CD4-positive, alpha-beta T cell treated with Interleukin-12 subunit alpha and Interleukin-12 subunit beta, for 1 hour (primary cell): ENCODE results near the gene THSD7A.

Experiments
- DNase-seq: peaks from one replicate; pipeline ENCODE4 v3.0.0-alpha.2; 2020

Gene THSD7A

DNA sequence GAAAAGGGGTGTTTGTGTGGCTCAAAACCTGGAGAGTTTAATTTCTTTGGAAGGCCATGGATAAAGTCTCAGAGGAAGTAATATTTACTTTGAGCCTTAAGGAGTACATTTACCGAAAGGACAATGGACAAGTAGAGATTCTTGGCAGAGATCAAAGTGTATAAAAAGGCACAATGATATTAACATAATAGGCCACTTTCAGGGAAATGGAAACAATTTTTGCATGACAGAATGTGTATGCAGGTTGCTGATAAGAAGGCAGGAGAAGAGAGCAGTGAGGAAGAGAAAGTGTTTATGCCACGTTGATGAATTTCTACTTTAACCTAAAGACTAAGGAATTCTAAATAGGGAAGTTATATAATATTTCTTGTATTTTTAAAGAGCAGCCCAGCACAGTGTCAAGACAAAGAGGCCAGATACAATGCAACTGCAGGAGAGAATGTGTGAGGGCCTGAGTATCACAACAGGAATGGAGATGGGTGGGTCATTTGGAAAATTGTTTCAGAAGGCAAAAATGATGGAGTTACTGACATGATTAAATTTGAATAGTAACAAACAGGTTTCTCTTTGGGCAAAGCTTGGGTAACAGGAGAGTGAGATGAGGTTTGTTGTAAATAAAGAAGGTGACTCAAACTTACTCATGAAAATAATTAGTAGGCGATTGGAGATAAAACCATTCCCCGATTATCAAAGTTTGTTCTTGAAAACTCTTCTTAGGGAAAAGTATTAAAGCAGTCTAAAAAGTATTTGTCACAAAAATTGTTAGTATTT is 84.1 kb downstream of the THSD7A start:
- DNase-seq, result no peak

- no peak for DNase-seq
These were observed 85.4 kb downstream of the THSD7A start for GRCh38 chr7:11746591-11746990.

- no peak for DNase-seq
These were observed 88.5 kb downstream of the THSD7A start for GRCh38 chr7:11743548-11743947.

- no peak for DNase-seq
These were observed 89.0 kb downstream of the THSD7A start for GRCh38 chr7:11743016-11743415.

DNA sequence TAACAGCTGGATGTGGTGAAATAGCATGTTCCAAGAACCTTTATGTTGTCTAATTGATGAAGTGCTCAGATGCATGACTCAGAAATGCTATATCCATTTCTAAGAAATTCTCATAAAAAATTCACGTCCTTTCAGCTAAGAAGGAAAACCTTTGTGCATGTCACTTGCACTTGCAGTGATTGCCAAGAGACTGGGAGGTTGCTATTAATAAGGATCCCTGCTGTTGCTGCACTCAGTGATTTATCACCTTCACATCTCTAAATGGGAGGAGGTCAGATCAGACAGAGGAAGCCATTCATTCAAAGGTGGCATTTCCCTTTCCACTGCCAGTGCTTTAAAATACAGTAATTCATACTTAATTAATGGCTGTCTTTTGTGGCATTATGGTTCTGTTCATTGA is 89.5 kb downstream of the THSD7A start:
- no peak for DNase-seq

DNA sequence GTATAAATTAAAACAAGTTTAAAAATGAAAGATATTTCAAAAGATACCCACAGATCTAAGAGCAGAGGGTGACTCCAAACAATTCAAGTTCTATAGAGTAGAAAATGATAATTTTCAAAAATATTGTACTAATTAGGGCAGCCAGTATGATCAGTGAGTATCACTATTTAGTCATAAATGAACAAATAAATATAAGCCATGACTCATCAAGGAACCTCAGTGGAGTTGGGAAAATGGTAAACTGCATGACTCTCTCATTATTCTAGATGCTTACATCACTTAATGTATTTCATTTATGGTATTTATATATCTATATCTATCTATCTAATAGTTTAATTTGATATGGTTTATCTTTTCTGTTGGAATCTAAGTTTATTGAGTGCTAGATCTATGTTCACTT is 94.3 kb downstream of the THSD7A start:
- DNase-seq, result no peak

- no peak for DNase-seq
These were observed 99.8 kb downstream of the THSD7A start for GRCh38 chr7:11732207-11732606.

DNA sequence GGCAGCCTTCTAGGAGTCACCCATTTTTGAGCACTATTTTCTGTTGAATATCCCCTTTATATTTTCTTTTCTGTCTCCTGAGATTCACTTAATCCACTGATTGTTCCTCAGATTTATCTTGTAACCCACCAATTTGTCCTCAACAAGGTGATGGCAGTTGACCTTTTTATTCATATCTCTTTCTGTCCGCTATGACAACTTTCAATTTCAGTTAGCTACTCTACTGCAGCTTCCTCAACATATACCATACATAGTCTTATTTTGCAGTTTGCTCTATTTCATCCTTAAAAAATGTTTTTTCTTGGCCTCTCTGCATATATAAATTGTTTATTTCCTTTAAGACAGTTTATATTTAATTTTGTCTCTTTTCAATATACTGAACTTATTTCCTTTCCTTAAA is 101.3 kb downstream of the THSD7A start:
- DNase-seq, result no peak

GRCh38 chr7:11727864-11728263 is 104.1 kb downstream of the THSD7A start:
- no peak for DNase-seq

DNA sequence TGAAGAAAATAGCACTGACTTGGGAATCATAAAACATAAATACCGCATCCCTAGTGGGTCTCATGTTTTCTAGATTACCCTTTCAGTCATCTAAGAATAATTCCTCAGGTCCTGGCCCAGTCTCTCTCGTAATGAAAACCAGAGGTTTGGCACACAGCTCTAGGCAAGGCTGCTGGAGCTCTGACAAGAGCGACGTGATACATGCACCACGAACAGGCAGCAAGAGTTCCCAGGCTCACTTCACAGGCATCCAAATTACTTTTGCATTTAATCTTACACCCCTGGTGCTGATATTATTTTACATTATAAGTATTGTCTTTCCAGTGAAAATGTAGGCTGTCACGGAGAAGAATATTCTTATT is 105.2 kb downstream of the THSD7A start:
- no peak for DNase-seq

DNA sequence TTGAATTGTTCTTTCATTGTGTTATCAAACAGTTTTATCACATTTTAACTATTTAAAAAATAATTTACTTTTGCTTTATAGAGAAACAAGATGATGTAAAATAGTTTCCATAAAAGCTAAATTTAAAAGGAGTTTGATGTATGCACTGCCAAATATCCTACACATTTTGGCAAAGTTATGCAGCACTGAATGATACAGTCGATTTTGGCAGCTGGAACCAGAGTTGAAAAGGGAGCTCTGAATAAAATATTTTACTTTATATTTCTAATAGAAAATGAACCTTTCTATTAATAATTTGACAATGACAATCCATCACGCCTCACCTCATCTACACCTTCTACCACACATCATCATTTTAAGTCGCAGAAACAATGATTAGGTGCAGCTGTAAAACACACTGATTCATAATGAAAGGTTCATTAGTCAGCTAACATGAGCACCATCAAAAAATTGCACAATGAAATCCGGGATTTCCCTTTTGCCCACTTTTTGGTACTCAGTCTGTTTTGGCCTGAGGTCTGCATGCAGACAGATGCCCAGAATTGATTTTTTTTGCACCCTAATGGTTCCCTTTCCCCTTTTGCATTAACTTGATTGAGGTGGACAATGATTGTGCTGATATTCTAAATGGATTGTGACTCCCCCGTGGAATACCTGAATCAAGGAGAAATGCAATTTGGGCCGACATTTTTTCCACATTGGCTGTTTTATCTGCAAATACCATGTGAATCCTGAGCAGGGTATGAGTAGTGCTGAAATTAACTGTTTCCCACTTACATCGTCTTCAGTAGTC is 105.8 kb downstream of the THSD7A start:
- DNase-seq, result no peak

DNA sequence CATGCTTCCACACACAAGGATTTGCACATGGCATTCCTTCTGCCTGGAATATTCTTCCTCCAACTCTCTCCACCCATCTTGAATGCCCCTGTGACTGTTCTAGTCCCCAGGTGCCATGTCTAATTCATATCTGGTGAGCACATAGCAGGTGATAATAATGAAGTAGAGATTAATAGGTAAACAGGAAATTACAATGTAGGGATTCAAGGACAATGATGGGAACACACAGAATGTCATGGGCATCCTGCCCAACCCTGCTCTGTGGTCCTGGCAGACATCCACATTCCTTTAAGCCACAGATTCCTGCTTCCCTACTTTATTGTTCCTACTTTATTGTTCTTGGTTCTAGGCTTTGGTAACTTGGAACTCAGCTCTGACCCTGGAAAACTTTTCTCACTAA is 115.8 kb downstream of the THSD7A start:
- no peak for DNase-seq

DNA sequence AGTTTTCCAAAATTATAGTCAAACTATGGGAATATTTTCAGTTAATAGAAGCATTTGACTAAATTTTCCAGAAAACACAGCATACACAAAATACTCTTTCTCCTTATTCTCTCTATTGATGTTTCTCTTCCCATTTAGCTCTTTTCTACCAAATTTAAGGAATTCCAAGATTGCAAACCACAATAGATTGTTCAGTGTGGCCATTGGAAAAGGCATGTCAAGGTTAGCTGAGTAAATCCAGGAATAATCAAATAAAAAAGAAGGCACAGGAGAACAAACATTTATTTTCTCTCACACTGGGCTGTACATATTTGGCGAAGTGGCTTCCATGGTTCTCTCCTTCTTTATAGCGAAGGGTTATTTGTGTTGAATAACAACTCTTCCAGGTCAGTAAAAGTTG is 117.3 kb downstream of the THSD7A start:
- DNase-seq, result no peak

DNA sequence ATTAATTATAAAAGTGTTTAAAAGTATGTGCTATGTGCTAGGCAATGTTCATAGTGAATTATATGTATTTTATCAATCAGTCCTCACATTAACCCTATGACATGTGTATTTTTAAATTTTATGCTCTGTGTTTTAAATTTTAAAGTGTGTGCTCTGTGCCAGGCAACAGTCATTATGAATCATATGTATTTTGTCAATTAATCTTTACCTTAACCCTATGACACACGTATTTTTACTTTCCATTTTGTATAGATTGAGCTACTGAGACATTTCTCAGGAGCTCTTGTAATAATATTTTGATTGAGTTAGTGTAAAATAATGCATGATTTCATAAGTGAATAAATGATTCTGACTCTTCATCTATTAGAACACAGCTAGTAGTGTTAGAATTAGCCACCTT is 117.8 kb downstream of the THSD7A start:
- DNase-seq, result no peak

- no peak for DNase-seq
These were observed 118.6 kb downstream of the THSD7A start for GRCh38 chr7:11713352-11713751.

DNA sequence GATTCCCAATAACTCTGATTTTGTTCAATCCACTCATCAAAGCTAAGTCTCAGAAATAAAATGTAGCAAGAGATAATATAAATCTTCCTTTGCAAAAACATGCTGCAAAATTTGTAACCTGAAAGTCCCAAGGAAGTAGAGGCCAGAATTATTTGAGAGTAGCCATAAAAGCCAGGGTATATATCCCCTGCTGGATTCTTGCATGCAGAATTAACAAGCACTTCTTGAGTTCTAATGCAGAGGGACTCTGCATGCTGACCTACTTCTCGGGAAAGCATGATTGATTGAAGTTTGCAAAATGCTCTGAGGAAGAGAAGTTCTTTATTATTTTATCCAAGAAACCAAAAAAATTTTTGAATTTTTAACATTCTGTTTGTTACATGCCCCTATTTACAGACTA is 121.6 kb downstream of the THSD7A start:
- no peak for DNase-seq

GRCh38 chr7:11709196-11709595 is 122.8 kb downstream of the THSD7A start:
- no peak for DNase-seq

DNA sequence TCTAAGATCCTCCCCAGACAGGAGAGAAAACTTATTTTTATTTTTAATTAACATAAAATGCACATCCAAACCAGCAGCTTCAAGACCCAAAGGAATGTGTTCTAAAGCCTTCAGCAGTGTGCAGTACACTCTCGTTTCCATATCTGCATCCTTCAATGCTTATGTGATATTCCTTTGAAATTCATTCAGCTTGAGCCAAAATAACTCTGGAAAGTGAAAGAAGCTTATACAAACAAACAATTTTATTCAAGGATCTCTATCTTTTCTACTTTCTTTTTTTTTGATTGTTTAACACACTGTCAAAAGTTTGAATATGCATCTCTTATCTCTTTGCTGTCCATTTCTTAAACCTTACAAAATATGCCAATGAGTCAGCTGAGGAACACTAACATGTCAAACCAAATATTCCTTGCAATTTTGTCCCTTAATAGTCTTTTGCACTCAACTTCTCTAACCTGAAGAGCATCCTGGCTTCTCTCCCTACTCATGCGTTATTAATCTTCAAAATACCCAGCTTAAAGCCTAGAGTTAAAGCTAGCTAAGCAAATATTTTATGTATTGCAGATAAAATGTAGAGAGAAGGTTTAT is 124.3 kb downstream of the THSD7A start:
- no peak for DNase-seq

GRCh38 chr7:11706666-11707605 is 125.1 kb downstream of the THSD7A start:
- no peak for DNase-seq

GRCh38 chr7:11703829-11704228 is 128.2 kb downstream of the THSD7A start:
- no peak for DNase-seq

GRCh38 chr7:11702938-11703337 is 129.1 kb downstream of the THSD7A start:
- DNase-seq, result no peak

DNA sequence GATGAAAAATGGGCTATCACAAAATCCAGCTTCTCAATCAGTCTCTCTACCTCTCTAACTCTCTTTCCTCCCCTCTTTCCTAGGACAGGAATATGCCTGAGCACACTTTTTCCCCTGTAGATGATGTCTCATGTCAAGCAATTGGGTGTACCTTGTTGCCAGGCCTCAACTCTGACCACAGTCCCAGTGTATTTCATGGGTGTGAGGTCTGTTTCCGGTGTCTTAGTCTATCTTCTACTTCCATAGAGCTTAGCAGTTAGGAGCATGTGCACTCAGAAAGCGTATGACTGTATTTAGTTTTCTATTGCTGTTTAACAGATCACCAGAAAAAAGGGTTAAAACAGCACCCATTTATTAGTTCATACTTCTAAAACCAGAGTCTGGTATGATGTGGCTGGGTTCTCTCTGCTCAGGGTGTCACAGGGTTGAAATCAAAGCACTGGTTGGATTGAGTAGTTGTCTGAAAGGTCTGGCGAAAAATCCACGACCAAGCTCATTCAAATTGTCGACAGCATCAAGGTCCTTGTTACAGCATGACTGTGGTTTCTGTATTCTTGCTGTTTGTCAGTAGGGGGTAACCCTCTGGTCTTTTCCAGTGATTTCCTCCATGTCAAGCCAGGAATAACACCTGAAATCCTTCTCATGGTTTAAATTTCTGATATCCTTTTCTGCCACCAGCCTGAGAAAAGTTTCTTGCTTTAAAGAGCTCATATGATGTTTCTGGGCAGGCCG is 130.0 kb downstream of the THSD7A start:
- no peak for DNase-seq
